ENCODE measurements around the gene SOX13.

DNA sequence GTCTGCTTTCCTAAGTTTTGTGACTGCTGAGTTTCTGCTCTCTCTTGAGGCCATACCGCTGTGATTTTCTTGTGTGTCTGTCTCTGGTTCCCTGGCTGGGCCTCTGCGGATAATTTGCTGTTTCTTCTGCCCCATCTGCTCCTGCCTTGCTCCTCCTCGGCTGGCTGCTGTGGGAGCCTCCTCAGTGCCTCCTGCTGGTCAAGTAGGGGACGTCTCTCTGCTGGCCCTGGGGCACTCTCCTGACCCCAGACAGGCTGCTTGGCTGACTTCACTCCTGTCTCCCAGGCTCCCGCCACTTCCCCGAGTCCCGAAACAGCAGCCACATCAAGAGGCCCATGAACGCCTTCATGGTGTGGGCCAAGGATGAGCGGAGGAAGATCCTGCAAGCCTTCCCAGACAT lies 50.5 kb downstream of the SOX13 start:
- TF ChIP-seq, protein P1, sequence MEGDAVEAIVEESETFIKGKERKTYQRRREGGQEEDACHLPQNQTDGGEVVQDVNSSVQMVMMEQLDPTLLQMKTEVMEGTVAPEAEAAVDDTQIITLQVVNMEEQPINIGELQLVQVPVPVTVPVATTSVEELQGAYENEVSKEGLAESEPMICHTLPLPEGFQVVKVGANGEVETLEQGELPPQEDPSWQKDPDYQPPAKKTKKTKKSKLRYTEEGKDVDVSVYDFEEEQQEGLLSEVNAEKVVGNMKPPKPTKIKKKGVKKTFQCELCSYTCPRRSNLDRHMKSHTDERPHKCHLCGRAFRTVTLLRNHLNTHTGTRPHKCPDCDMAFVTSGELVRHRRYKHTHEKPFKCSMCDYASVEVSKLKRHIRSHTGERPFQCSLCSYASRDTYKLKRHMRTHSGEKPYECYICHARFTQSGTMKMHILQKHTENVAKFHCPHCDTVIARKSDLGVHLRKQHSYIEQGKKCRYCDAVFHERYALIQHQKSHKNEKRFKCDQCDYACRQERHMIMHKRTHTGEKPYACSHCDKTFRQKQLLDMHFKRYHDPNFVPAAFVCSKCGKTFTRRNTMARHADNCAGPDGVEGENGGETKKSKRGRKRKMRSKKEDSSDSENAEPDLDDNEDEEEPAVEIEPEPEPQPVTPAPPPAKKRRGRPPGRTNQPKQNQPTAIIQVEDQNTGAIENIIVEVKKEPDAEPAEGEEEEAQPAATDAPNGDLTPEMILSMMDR (IDR thresholded peaks at IDR 0.05), result peak; percentile 23 to 44 (median 38)
- no peak for TF ChIP-seq POLR2A (IDR thresholded peaks at IDR 0.05)
